Keratinocyte (primary cell): ENCODE data around the gene PAQR5. TPM values are rescaled to one million over a fixed set of nuclear protein-coding genes. Genes with fewer than 3 reads are reported as not detected.

ENCODE experiments used
- DNase-seq: peaks from one replicate; pipeline ENCODE4 v3.0.0-alpha.2; 2011; ENCODE audit warnings: low read depth, missing footprints, low spot score
- FAIRE-seq: peaks from 2 replicates; lab custom pipeline; 2011; peaks lifted over from hg19 to GRCh38; lab: Jason Lieb, UNC
- H2AFZ ChIP-seq: 2 replicates; pipeline ENCODE4 v1.6.0; 2012; ENCODE audit warnings: low read length, control low read depth, inconsistent platforms; ENCODE audit not compliant: control insufficient read depth
- H3K27ac ChIP-seq: 2 replicates; pipeline ENCODE4 v1.5.1; 2011; ENCODE audit warnings: low read length; ENCODE audit not compliant: control insufficient read depth, insufficient read depth
- H3K27me3 ChIP-seq: 3 replicates; pipeline ENCODE4 v1.6.0; 2011; ENCODE audit warnings: low read length; ENCODE audit not compliant: control insufficient read depth, insufficient read depth; ENCODE audit errors: extremely low read depth
- H3K36me3 ChIP-seq, 2 experiments: 2 replicates in 1 of 2; 3 replicates in 1 of 2; pipeline ENCODE4 v1.5.1; 2011; ENCODE audit warnings: low read length in 2 of 2, mild to moderate bottlenecking in 1 of 2; ENCODE audit not compliant: control insufficient read depth in 2 of 2, insufficient read depth in 2 of 2; ENCODE audit errors: extremely low read depth in 1 of 2
- H3K4me1 ChIP-seq: 3 replicates; pipeline ENCODE4 v1.5.1; 2011; ENCODE audit warnings: low read length; ENCODE audit not compliant: control insufficient read depth, insufficient read depth; ENCODE audit errors: extremely low read depth
- H3K4me2 ChIP-seq: 3 replicates; pipeline ENCODE4 v1.6.0; 2011; ENCODE audit warnings: low read depth, low read length; ENCODE audit not compliant: control insufficient read depth, insufficient read depth; ENCODE audit errors: extremely low read depth
- H3K4me3 ChIP-seq, 3 experiments: fragments of 200-600 bp in 1 of 3; sonication (generic) in 1 of 3; 2 replicates in 2 of 3; 3 replicates in 1 of 3; pipeline ENCODE4 v1.5.1; 2011 to 2016; ENCODE audit warnings: low read length in 3 of 3, mild to moderate bottlenecking in 3 of 3, control low read depth in 2 of 3, inconsistent platforms in 1 of 3, low read depth in 1 of 3, mixed read lengths in 1 of 3, mixed run types in 1 of 3, moderate library complexity in 1 of 3; ENCODE audit not compliant: control insufficient read depth in 2 of 3, insufficient read depth in 2 of 3; ENCODE audit errors: extremely low read depth in 1 of 3
- H3K79me2 ChIP-seq: 2 replicates; pipeline ENCODE4 v1.6.0; 2012; ENCODE audit warnings: low read length; ENCODE audit not compliant: control insufficient read depth, insufficient read depth
- H3K9ac ChIP-seq: 3 replicates; pipeline ENCODE4 v1.6.0; 2011; ENCODE audit warnings: low read length; ENCODE audit not compliant: control insufficient read depth, insufficient read depth; ENCODE audit errors: extremely low read depth
- H3K9me1 ChIP-seq: 3 replicates; pipeline ENCODE4 v1.6.0; 2011; ENCODE audit warnings: low read length; ENCODE audit not compliant: control insufficient read depth, insufficient read depth; ENCODE audit errors: extremely low read depth
- H3K9me3 ChIP-seq: 2 replicates; pipeline ENCODE4 v1.5.1; 2012; ENCODE audit warnings: low read depth, low read length; ENCODE audit not compliant: control insufficient read depth
- H4K20me1 ChIP-seq: 3 replicates; pipeline ENCODE4 v1.6.0; 2011; ENCODE audit warnings: low read length; ENCODE audit not compliant: control insufficient read depth, insufficient read depth; ENCODE audit errors: extremely low read depth
- EZH2 ChIP-seq: IDR thresholded peaks from one replicate; pipeline ENCODE4 v1.6.1; 2012; ENCODE audit warnings: inconsistent platforms, mild to moderate bottlenecking, low read length, moderate library complexity
- dilution Hi-C: fragments of 300-500 bp; cut with MboI; formaldehyde crosslinking; loops from one replicate; pipeline ENCODE4 v1.7.0; 2020; ENCODE audit warnings: low sequenced_read_pairs; ENCODE audit not compliant: extremely low pct_ligation_motif_present
- polyA plus RNA-seq, 5 experiments: library from polyadenylated mRNA; depleted of rRNA in 3 of 5; stranded (reverse) in 3 of 5; stranded (forward) in 1 of 5; unstranded in 1 of 5; fragments of >200 nt; gene quantifications; 1 replicate in 1 of 5; 2 replicates in 3 of 5; 3 replicates in 1 of 5; pipeline versions ENCODE4 v1.2.1 to v1.2.3, GENCODE V29; 2011 to 2012; ENCODE audit warnings: missing spikeins in 2 of 5, low read depth in 1 of 5, low replicate concordance in 1 of 5
- TF ChIP-seq, protein P1 (sequence below), 3 experiments: IDR thresholded peaks in 1 of 3; conservative IDR thresholded peaks in 1 of 3; optimal IDR thresholded peaks in 1 of 3; 2 replicates in 2 of 3; 3 replicates in 1 of 3; pipeline versions ENCODE3 to v1.5.1; 2011; ENCODE audit warnings: low read length in 3 of 3, mild to moderate bottlenecking in 3 of 3, moderate library complexity in 2 of 3, control low read depth in 1 of 3, inconsistent platforms in 1 of 3; ENCODE audit not compliant: insufficient read depth in 2 of 3; ENCODE audit errors: extremely low read depth in 1 of 3

PAQR5 gene
- polyA plus RNA-seq, 1 donor (not counting 4 experiments of a cell fraction or from before 2014, with no cell fraction given): 0.30 TPM

DNA sequence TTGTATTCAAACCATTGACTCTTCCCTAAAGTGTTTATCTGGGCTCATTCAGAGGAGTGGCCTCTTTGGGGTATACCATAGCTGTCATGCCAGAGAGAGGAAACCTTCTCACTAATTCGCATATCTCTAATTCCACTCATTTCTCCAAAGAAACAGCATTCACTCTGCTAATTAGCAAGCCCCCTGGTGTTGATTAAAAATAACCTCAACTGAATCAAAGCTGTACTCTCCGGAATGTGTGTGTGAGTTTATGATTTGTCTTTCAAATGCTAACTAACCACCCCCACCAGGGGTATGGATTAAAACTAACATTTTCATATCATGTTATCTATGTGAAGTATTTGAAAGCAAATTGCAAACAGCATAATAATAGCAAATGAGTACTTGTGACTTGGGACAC lies 45.5 kb downstream of the PAQR5 start:
- Histone ChIP-seq H3K9me3 (no peaks in the 10 kb centered on the region), H3K27ac (no peak overlapping the region), H3K4me3 (no peak overlapping the region), H2AFZ (no peak overlapping the region), H3K9me1 (no peaks in the 10 kb centered on the region), H3K9ac (no peak overlapping the region), H3K4me2 (no peak overlapping the region), H3K36me3 (no peaks in the 10 kb centered on the region), H4K20me1 (no peaks in the 10 kb centered on the region), H3K4me1 (peaks cover 1% of the 10 kb centered on the region), H3K27me3 (no peaks in the 10 kb centered on the region), H3K79me2 (no peaks in the 10 kb centered on the region)
- dilution Hi-C loops: no loop called here
- FAIRE-seq: no peak
- no peak for DNase-seq
- TF ChIP-seq, protein P1, sequence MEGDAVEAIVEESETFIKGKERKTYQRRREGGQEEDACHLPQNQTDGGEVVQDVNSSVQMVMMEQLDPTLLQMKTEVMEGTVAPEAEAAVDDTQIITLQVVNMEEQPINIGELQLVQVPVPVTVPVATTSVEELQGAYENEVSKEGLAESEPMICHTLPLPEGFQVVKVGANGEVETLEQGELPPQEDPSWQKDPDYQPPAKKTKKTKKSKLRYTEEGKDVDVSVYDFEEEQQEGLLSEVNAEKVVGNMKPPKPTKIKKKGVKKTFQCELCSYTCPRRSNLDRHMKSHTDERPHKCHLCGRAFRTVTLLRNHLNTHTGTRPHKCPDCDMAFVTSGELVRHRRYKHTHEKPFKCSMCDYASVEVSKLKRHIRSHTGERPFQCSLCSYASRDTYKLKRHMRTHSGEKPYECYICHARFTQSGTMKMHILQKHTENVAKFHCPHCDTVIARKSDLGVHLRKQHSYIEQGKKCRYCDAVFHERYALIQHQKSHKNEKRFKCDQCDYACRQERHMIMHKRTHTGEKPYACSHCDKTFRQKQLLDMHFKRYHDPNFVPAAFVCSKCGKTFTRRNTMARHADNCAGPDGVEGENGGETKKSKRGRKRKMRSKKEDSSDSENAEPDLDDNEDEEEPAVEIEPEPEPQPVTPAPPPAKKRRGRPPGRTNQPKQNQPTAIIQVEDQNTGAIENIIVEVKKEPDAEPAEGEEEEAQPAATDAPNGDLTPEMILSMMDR (optimal IDR thresholded peaks at IDR 0.05 in 1 of 3, IDR thresholded peaks at IDR 0.05 in 1 of 3, conservative IDR thresholded peaks at IDR 0.05 in 1 of 3; ENCODE audit: extremely low read depth in 1 of 3, insufficient read depth in 2 of 3, low read length in 3 of 3): no peak
- TF ChIP-seq EZH2: no peak

DNA sequence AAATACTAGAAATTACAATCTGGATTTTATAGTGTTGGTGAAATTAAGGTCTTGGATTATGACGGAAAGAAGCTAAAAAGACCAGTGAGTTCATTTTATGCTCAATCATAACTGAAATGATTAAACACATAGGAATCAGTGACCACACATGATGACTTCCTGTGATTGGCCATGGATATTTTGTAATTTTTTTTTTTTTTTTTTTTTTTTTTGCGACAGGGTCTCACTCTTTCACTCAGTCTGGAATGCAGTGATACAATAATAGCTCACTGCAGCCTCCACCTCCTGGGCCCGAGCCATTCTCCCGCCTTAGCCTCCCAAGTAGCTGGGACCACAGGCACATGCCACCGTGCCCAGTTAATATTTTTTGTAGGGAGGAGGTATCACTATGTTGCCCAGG lies 47.4 kb downstream of the PAQR5 start:
- dilution Hi-C loops: no loop called here
- no peak overlapping the region for H3K4me2 ChIP-seq
- DNase-seq: no peak

More for the DNA sequence above, 47.4 kb downstream of the PAQR5 start:
- no peaks in the 10 kb centered on the region for H3K9me1 ChIP-seq
- no peak overlapping the region for H3K9ac ChIP-seq
- no peaks in the 10 kb centered on the region for H3K9me3 ChIP-seq
- H3K27ac ChIP-seq: no peak overlapping the region
- TF ChIP-seq, protein P1 (optimal IDR thresholded peaks at IDR 0.05 in 1 of 3, IDR thresholded peaks at IDR 0.05 in 1 of 3, conservative IDR thresholded peaks at IDR 0.05 in 1 of 3; ENCODE audit: extremely low read depth in 1 of 3, insufficient read depth in 2 of 3, low read length in 3 of 3): no peak
- TF ChIP-seq EZH2: no peak
- H3K36me3 ChIP-seq: no peaks in the 10 kb centered on the region
- FAIRE-seq: no peak
- H3K4me1 ChIP-seq: no peaks in the 10 kb centered on the region
- no peaks in the 10 kb centered on the region for H3K27me3 ChIP-seq
- H3K4me3 ChIP-seq: no peak overlapping the region
- no peaks in the 10 kb centered on the region for H4K20me1 ChIP-seq
- no peaks in the 10 kb centered on the region for H3K79me2 ChIP-seq
- no peak overlapping the region for H2AFZ ChIP-seq
